HCT116 (cell line): ENCODE data around the gene NRSN1.

Source experiments
- POLR2A ChIP-seq: IDR thresholded peaks from 2 replicates; pipeline ENCODE4 v1.7.0; 2011; ENCODE audit warnings: borderline replicate concordance; ENCODE audit not compliant: insufficient read depth, insufficient read length; ENCODE audit errors: extremely low read depth
- ZFX ChIP-seq: fragments of 450-650 bp; IDR thresholded peaks from 2 replicates; pipeline ENCODE4 v1.6.1; 2017
- ZNF274 ChIP-seq: fragments of 200-500 bp; sonication (Bioruptor generic); IDR thresholded peaks from 2 replicates; pipeline ENCODE4 v1.6.1; 2014; ENCODE audit warnings: mild to moderate bottlenecking, low read depth, low read length, inconsistent platforms
- TF ChIP-seq, protein P1 (sequence below), 3 experiments: fragments of 200-600 bp in 1 of 3; sonication (generic) in 1 of 3; IDR thresholded peaks in 2 of 3; conservative IDR thresholded peaks in 1 of 3; 2 replicates each; pipeline ENCODE4 v1.5.1; 2012 to 2017; ENCODE audit warnings: low read depth in 2 of 3, low read length in 2 of 3, antibody characterized with exemption in 1 of 3, borderline replicate concordance in 1 of 3, control low read depth in 1 of 3, mild to moderate bottlenecking in 1 of 3, mixed read lengths in 1 of 3, mixed run types in 1 of 3, moderate library complexity in 1 of 3; ENCODE audit not compliant: insufficient read depth in 1 of 3

DNA sequence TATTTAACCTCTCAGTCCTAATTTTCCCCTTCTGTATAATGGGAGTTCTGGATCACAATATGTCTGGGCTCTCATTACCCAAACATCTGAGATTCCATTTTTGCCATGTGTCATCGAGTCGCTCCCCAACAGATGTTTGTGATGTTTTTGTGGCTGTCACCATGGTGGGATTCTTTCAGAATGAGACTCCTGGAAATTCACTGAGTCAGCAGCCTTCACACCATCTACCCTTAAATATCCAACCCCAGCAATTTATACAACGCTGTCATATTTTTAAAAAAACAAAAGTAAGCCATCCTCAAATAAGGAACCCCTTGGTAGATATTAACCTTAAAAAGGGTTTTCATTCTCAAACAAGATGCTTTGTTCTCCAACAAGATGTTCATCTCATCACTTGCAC, 20.9 kb downstream of the NRSN1 start:
- TF ChIP-seq ZFX (no peak), POLR2A (no peak), ZNF274 (no peak)
- TF ChIP-seq, protein P1, sequence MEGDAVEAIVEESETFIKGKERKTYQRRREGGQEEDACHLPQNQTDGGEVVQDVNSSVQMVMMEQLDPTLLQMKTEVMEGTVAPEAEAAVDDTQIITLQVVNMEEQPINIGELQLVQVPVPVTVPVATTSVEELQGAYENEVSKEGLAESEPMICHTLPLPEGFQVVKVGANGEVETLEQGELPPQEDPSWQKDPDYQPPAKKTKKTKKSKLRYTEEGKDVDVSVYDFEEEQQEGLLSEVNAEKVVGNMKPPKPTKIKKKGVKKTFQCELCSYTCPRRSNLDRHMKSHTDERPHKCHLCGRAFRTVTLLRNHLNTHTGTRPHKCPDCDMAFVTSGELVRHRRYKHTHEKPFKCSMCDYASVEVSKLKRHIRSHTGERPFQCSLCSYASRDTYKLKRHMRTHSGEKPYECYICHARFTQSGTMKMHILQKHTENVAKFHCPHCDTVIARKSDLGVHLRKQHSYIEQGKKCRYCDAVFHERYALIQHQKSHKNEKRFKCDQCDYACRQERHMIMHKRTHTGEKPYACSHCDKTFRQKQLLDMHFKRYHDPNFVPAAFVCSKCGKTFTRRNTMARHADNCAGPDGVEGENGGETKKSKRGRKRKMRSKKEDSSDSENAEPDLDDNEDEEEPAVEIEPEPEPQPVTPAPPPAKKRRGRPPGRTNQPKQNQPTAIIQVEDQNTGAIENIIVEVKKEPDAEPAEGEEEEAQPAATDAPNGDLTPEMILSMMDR (IDR thresholded peaks at IDR 0.05 in 2 of 3, conservative IDR thresholded peaks at IDR 0.05 in 1 of 3; ENCODE audit: borderline replicate concordance in 1 of 3, insufficient read depth in 1 of 3, low read depth in 2 of 3, low read length in 2 of 3): no peak
